Bronchial epithelial cell (primary cell): ENCODE results near the gene GCNT1. TPM values are rescaled to one million over a fixed set of nuclear protein-coding genes. Genes with fewer than 3 reads are reported as not detected.
"Not testable (repeated sequence)": the region's sequence is repeated elsewhere in the genome, so short reads cannot be mapped to it uniquely, and the experiment has no call there.

Experiments used
- DNase-seq: peaks from one replicate; pipeline ENCODE4 v3.0.0-alpha.2; 2010; ENCODE audit warnings: low read depth
- FAIRE-seq: peaks from 2 replicates; lab custom pipeline; 2011; peaks lifted over from hg19 to GRCh38; lab: Jason Lieb, UNC
- H3K27me3 ChIP-seq: 2 replicates; pipeline ENCODE4 v1.5.1; 2011; ENCODE audit warnings: low read length; ENCODE audit not compliant: control insufficient read depth, insufficient read depth
- H3K36me3 ChIP-seq: 2 replicates; pipeline ENCODE4 v1.5.1; 2011; ENCODE audit warnings: low read length; ENCODE audit not compliant: control insufficient read depth, insufficient read depth
- H3K4me3 ChIP-seq: 2 replicates; pipeline ENCODE4 v1.5.1; 2011; ENCODE audit warnings: mild to moderate bottlenecking, low read depth, low read length, control low read depth
- CTCF ChIP-seq: IDR thresholded peaks from 2 replicates; pipeline ENCODE4 v1.5.1; 2011; ENCODE audit warnings: mild to moderate bottlenecking, moderate library complexity, low read length, control low read depth, inconsistent platforms; ENCODE audit not compliant: insufficient read depth, severe bottlenecking
- total RNA-seq: library from RNA; depleted of rRNA; stranded (reverse); fragments of >200 nt; gene quantifications from 2 replicates; pipeline ENCODE4 v1.2.1, GENCODE V29; 2014

GCNT1 gene
- total RNA-seq, 1 donor from 2014 or later = 3.7 TPM

GRCh38 chr9:76529653-76530052 lies 70.7 kb downstream of the GCNT1 start:
- Histone ChIP-seq H3K4me3 (no peak overlapping the region), H3K36me3 (no peaks in the 10 kb centered on the region), H3K27me3 (no peaks in the 10 kb centered on the region)
- no peak for DNase-seq
- TF ChIP-seq CTCF = no peak
- no peak for FAIRE-seq

GRCh38 chr9:76530458-76531110 lies 71.6 kb downstream of the GCNT1 start:
- no peak for FAIRE-seq
- no peak for DNase-seq
- no peak overlapping the region for H3K4me3 ChIP-seq
- TF ChIP-seq CTCF = no peak
- no peaks in the 10 kb centered on the region for H3K36me3 ChIP-seq
- no peaks in the 10 kb centered on the region for H3K27me3 ChIP-seq

- no peak for TF ChIP-seq CTCF
- no peak for DNase-seq
- no peak for FAIRE-seq
- H3K36me3 ChIP-seq = no peaks in the 10 kb centered on the region
- no peaks in the 10 kb centered on the region for H3K27me3 ChIP-seq
- no peak overlapping the region for H3K4me3 ChIP-seq
These were observed 72.3 kb downstream of the GCNT1 start for GRCh38 chr9:76531231-76531780.

- not testable (repeated sequence) for H3K36me3 ChIP-seq, H3K27me3 ChIP-seq, H3K4me3 ChIP-seq, DNase-seq, FAIRE-seq
These were observed 73.9 kb downstream of the GCNT1 start for GRCh38 chr9:76532877-76533276.

- Histone ChIP-seq H3K27me3 (no peaks in the 10 kb centered on the region), H3K36me3 (no peaks in the 10 kb centered on the region), H3K4me3 (no peak overlapping the region)
- FAIRE-seq = no peak
- no peak for TF ChIP-seq CTCF
- DNase-seq = no peak
These were observed 75.0 kb downstream of the GCNT1 start for GRCh38 chr9:76534026-76534425.

GRCh38 chr9:76537150-76537646 lies 78.2 kb downstream of the GCNT1 start:
- TF ChIP-seq CTCF = no peak
- DNase-seq (no peak), FAIRE-seq (no peak)
- Histone ChIP-seq H3K27me3 (no peaks in the 10 kb centered on the region), H3K36me3 (no peaks in the 10 kb centered on the region), H3K4me3 (no peak overlapping the region)
